AG04450 (cell line): ENCODE results near the gene AURKA. TPM values are rescaled to one million over a fixed set of nuclear protein-coding genes. Genes with fewer than 3 reads are reported as not detected.

Experiments
- CTCF ChIA-PET: fragments of 300-600, 350-600 bp; formaldehyde crosslinking; extraction: SDS; loops from one replicate; lab custom pipeline; 2022; ENCODE audit warnings: antibody characterized with exemption, inconsistent platforms; lab: Charles Lee
- POLR2A ChIA-PET: fragments of 350-600 bp; formaldehyde crosslinking; extraction: SDS; loops from one replicate; lab custom pipeline; 2021; ENCODE audit warnings: antibody characterized with exemption, inconsistent platforms; lab: Yijun Ruan, JAX
- DNase-seq: peaks from one replicate; pipeline ENCODE4 v3.0.0-alpha.2; 2011; ENCODE audit warnings: low read depth, low spot score
- H3K27ac ChIP-seq: one replicate; pipeline ENCODE4 v1.5.1; 2012; ENCODE audit warnings: low read depth, low read length, control low read depth
- H3K27me3 ChIP-seq: one replicate; pipeline ENCODE4 v1.6.0; 2012; ENCODE audit warnings: low read length; ENCODE audit not compliant: control insufficient read depth, insufficient read depth
- H3K4me3 ChIP-seq: 2 replicates; pipeline ENCODE4 v1.5.1; 2011; ENCODE audit warnings: mild to moderate bottlenecking, low read depth, low read length, control low read depth
- H3K9me3 ChIP-seq: 2 replicates; pipeline ENCODE4 v1.5.1; 2012; ENCODE audit warnings: low read length; ENCODE audit not compliant: control insufficient read depth, insufficient read depth
- polyA plus RNA-seq: library from polyadenylated mRNA; depleted of rRNA; stranded (reverse); fragments of >200 nt; gene quantifications from 2 replicates; pipeline ENCODE4 v1.2.3, GENCODE V29; 2011
- TF ChIP-seq, protein P1 (sequence below): IDR thresholded peaks from 2 replicates; pipeline ENCODE4 v1.5.1; 2011; ENCODE audit warnings: low read depth, low read length, control low read depth, inconsistent platforms

The AURKA gene
- polyA plus RNA-seq, 1 experiment: 31.0 TPM

- DNase-seq: no peak
- H3K9me3 ChIP-seq: no peaks in the 10 kb centered on the region
- TF ChIP-seq, protein P1, sequence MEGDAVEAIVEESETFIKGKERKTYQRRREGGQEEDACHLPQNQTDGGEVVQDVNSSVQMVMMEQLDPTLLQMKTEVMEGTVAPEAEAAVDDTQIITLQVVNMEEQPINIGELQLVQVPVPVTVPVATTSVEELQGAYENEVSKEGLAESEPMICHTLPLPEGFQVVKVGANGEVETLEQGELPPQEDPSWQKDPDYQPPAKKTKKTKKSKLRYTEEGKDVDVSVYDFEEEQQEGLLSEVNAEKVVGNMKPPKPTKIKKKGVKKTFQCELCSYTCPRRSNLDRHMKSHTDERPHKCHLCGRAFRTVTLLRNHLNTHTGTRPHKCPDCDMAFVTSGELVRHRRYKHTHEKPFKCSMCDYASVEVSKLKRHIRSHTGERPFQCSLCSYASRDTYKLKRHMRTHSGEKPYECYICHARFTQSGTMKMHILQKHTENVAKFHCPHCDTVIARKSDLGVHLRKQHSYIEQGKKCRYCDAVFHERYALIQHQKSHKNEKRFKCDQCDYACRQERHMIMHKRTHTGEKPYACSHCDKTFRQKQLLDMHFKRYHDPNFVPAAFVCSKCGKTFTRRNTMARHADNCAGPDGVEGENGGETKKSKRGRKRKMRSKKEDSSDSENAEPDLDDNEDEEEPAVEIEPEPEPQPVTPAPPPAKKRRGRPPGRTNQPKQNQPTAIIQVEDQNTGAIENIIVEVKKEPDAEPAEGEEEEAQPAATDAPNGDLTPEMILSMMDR: no peak
- H3K27me3 ChIP-seq: no peaks in the 10 kb centered on the region
- CTCF ChIA-PET: no interaction called here
- POLR2A ChIA-PET: interaction anchor here (0.7 to 2.4 kb wide), 4 partner anchors 9 to 32 kb away, joined by 4 to 16 read pairs (median 8); partner anchors contain the start of genes AURKA and CASS4
- no peak overlapping the region for H3K4me3 ChIP-seq
- no peak overlapping the region for H3K27ac ChIP-seq
Observed at GRCh38 chr20:56423886-56424285, 31.9 kb upstream of the AURKA start.

- TF ChIP-seq, protein P1: no peak
- peak overlapping the region; percentile 78 for H3K27ac ChIP-seq
- no peaks in the 10 kb centered on the region for H3K9me3 ChIP-seq
- CTCF ChIA-PET: no interaction called here
- POLR2A ChIA-PET: interaction anchor here (0.8 to 2.4 kb wide), 5 partner anchors 8 to 31 kb away, joined by 4 to 16 read pairs (median 7); partner anchors contain the start of genes AURKA, CASS4 and CSTF1
- no peaks in the 10 kb centered on the region for H3K27me3 ChIP-seq
- no peak overlapping the region for H3K4me3 ChIP-seq
- no peak for DNase-seq
Observed at GRCh38 chr20:56423211-56423610, 31.2 kb upstream of the AURKA start.

GRCh38 chr20:56422824-56423189 is 30.8 kb upstream of the AURKA start:
- POLR2A ChIA-PET: interaction anchor here (0.8 to 2.4 kb wide), 4 partner anchors 11 to 31 kb away, joined by 4 to 16 read pairs (median 10); partner anchors contain the start of genes AURKA, CASS4 and CSTF1
- TF ChIP-seq, protein P1: no peak
- Histone ChIP-seq H3K27ac (peak overlapping the region; percentile 78), H3K4me3 (no peak overlapping the region), H3K27me3 (no peaks in the 10 kb centered on the region), H3K9me3 (no peaks in the 10 kb centered on the region)
- CTCF ChIA-PET: interaction anchor here (1.0 kb wide), 1 partner anchor 11 kb away, joined by 3 read pairs; the partner anchor contains the start of gene CASS4
- DNase-seq: no peak

DNA sequence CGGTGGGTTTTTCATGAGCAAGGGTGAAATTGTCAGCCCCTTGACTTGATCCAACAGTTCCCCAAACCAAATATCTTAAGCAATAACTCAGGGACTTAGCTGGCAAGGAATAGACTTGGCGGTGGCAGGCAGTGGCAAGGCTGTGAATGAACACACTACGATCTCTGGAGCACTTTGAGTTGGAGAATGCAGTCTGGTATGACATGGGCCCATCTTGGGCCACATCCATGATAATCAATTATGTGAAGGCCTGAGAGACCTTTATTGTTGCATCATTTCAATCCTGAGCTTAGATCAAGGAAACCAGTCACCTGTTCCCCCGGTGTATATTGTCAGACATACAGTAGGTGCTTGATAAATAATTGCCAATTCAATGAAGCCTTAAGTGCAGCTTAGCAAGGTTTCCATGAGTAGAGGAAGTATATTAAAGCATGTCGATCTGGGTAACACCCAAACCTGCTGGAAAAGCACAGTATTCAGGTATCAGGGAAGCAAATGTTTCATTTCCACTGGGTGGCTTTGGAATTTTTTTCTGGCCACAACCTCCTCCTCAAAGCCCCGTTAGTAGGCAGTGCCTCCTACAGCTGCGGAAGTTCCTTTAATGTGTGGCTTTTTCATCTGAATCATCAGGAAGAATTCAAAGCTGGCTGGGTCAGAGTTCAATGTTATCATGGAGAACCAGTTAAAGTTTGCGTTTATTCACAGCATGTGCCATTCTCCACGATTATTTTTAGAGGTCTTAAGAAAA is 30.2 kb upstream of the AURKA start:
- peak; percentile 51 for DNase-seq
- ChIA-PET POLR2A (interaction anchor here (0.8 to 2.4 kb wide), 4 partner anchors 10 to 30 kb away, joined by 4 to 16 read pairs (median 10); partner anchors contain the start of genes AURKA, CASS4 and CSTF1), CTCF (interaction anchor here (0.6 to 1.0 kb wide), 3 partner anchors 10 to 20 kb away, joined by 3 read pairs; partner anchors contain the start of gene CASS4)
- H3K27ac ChIP-seq: peak overlapping the region; percentile 78
- H3K4me3 ChIP-seq: no peak overlapping the region
- H3K9me3 ChIP-seq: no peaks in the 10 kb centered on the region
- no peaks in the 10 kb centered on the region for H3K27me3 ChIP-seq
- TF ChIP-seq, protein P1: no peak
